HG03354 (cell line): ENCODE results near the gene GCG.

Source experiments
- ATAC-seq: cut with Tn5 transposase; IDR thresholded peaks from one replicate; pipeline ENCODE4 v1.9.1; 2021; ENCODE audit warnings: mild to moderate bottlenecking; ENCODE audit not compliant: unreplicated experiment, poor library complexity, severe bottlenecking

The GCG gene

DNA sequence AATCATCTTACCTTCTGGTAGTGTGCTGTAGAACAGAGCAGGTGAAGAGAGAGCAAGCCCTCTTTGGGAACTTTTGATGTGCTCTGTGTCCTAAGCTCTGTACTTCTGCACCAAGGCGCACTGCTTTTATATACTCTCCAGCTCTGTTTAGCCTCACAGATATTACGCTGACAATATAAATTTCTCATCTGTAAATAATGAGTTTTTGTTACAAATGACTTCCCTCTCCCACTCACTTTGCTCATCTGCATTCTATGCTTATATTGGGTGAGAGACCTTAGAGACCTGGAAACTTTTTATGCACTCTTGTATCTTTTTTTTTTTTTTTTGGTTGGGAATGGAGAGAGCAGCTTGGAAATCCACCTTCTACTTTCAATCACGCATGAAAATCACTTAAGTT is at the start of gene GCG:
Gene GCG, minus strand, starts transcription at position 101 of the 400 bp plus-strand sequence. CDS start 3,069 bp downstream, outside the sequence.
- no peak for ATAC-seq

GRCh38 chr2:162200636-162201035 is 48.6 kb upstream of the GCG start:
- ATAC-seq: no peak

DNA sequence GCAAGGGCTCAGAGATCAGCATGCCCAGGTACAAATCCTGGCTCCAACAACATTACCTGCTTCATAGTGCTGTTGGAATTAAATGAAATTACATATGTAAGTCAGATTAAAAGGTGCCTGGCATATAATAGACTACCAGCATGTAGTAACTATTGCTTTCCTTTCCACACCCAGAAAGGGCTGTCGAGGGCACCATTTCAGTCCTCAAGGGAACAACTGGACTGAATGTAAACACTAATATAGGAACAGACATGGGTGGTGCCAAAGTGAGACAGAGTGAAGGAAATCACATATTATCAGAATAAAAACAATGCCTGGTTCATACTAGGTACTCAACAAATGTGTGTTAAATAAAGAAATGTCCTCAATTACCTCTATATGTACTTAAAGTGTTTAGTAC is 47.9 kb upstream of the GCG start:
- no peak for ATAC-seq

- ATAC-seq: no peak
Measured at GRCh38 chr2:162198239-162198638, 46.2 kb upstream of the GCG start.

GRCh38 chr2:162197069-162197825 is 45.2 kb upstream of the GCG start:
- ATAC-seq: no peak

DNA sequence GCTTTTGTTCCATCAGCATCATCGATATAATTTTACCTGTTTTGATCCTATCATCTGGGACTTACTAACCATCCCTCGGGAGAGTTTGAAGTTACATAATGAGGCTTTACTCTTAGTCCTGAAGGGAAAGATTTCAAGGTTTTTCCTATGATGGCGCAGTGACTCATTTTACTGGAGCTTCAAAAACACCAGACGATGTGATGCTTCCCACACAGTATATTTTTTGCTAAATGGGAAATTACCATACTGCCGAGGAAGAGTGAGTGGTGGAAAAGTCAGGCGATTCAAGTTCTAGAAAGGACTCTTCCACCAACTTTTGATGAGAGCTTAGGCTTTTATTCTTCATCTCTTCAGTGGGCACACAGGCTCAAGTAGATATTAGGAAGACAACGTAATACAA is 44.6 kb upstream of the GCG start:
- ATAC-seq: no peak

- ATAC-seq: no peak
Measured at GRCh38 chr2:162188451-162188850, 36.4 kb upstream of the GCG start.

DNA sequence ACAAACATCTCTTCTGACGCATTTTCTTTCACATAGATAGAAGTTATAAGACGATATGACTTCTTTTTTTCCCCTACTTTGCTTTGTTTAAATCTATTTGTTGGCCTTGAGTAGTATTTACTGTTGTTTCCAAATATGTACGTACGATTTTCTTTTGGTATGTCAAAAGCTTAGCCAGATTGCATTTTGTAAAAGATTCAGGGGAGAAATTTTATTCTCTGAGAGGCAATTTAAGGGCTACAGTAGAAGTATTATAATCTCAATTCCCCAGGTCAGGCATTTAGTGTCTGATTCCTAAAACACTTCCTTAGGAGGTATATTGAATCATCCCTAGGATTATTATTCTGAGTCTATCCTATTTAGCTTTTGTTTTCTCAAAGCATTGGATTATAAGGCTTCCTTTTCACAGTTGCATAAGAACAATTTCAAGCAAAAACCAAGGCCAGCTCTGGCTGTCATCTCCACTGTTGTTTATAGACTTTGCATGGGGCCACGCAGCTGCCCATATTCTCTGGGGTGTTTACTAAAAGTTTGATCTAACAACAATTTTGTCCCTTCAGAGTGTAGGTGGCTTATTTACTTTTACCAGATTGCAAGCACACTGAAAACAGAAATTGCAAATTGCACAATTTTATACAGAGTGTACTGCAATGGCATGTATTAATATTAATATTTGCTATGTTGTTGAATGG is 33.6 kb upstream of the GCG start:
- no peak for ATAC-seq

- ATAC-seq: no peak
Measured at GRCh38 chr2:162184821-162185450, 32.9 kb upstream of the GCG start.

DNA sequence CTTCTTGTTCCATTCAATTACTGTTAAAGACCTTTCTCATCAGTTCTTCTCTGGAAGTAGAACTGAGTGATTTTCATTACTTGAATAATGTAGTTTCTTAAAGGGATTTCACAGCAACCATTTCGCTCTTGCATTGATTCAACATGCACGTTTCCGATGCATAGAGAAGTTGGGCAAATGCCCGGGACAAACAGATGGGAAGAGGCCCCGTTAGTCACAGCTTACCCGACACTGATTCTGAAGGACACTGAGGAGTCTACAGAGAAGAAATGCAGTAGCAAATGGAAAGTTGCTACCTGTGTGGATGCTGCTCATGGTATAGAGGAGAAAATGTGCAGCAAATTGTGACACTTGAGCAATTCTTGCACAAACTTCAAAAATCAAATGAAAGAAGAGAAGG is 32.3 kb upstream of the GCG start:
- no peak for ATAC-seq

DNA sequence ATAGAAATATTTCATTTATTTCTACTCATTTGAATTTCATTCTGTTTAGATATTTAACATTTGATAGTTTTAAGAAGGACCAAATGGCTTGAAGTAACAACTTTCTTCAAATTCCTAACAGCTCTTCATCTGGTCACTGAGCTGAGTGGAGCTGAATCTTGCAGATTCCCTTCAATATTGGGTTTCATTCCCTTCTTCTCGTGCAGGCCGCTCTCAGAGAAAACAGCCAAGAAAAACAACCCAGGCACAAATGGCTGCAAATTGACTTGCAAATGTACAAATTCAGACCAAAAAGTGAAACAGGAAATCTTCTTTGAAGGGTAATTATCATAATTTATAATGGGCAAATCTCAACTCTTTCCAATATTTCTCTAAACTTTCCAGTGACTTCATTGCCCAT is 30.3 kb upstream of the GCG start:
- ATAC-seq: no peak

GRCh38 chr2:162177301-162177700 is 25.3 kb upstream of the GCG start:
- ATAC-seq: no peak

DNA sequence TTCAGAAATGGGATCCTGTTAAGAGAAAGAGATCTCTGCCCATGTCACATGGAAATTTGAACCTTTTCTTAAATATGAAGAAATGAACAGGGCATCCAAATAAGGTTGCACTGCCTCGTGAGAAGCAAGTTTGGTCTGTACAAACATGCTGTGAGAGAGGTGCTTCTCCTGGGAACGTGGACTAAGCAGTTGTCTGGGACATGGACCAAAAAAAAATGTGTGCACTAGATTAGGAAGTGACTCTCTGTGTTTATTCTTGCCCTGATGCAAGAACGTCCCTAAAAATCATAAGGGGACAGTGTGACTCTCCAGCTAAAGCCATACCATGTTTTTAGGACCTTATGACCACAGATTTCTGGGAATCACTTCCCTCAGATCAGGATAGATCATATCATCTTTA is 23.7 kb upstream of the GCG start:
- ATAC-seq: no peak

GRCh38 chr2:162174746-162175145 is 22.7 kb upstream of the GCG start:
- ATAC-seq: no peak

GRCh38 chr2:162172802-162173370 is 20.8 kb upstream of the GCG start:
- no peak for ATAC-seq

GRCh38 chr2:162166745-162167144 is 14.7 kb upstream of the GCG start:
- ATAC-seq: no peak

- no peak for ATAC-seq
Measured at GRCh38 chr2:162166174-162166573, 14.1 kb upstream of the GCG start.

GRCh38 chr2:162164802-162165201 is 12.8 kb upstream of the GCG start:
- ATAC-seq: no peak

- no peak for ATAC-seq
Measured at GRCh38 chr2:162159446-162159845, 7.4 kb upstream of the GCG start.

GRCh38 chr2:162156149-162156548 is 4.1 kb upstream of the GCG start:
- ATAC-seq: no peak

- no peak for ATAC-seq
Measured at GRCh38 chr2:162155093-162155492, 3.0 kb upstream of the GCG start.
